ENCODE results near the gene TRAF6.

DNA sequence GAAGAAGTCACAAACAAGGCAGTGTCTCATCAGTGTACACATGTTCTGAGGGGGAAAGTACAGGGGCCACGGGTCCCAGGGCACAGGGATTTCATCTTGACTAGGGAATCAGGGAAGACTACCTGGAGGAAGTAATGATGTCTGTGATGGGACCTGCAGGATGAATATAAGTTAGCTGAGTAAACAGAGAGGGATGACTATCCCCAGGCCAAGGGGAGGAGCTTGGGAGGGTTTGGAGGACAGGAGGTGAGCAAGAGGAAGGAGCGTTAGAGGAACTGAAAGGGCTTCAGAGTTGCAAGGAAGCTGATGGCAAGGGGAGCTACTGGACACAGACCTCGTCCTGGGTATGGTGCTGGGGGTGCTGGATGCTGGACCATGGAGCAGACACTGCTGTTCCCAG lies 56.4 kb downstream of the TRAF6 start:
- TF ChIP-seq, protein P1, sequence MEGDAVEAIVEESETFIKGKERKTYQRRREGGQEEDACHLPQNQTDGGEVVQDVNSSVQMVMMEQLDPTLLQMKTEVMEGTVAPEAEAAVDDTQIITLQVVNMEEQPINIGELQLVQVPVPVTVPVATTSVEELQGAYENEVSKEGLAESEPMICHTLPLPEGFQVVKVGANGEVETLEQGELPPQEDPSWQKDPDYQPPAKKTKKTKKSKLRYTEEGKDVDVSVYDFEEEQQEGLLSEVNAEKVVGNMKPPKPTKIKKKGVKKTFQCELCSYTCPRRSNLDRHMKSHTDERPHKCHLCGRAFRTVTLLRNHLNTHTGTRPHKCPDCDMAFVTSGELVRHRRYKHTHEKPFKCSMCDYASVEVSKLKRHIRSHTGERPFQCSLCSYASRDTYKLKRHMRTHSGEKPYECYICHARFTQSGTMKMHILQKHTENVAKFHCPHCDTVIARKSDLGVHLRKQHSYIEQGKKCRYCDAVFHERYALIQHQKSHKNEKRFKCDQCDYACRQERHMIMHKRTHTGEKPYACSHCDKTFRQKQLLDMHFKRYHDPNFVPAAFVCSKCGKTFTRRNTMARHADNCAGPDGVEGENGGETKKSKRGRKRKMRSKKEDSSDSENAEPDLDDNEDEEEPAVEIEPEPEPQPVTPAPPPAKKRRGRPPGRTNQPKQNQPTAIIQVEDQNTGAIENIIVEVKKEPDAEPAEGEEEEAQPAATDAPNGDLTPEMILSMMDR (conservative IDR thresholded peaks at IDR 0.05; ENCODE audit: low read depth, low read length), result no peak
- TF ChIP-seq EZH2 (IDR thresholded peaks at IDR 0.05; ENCODE audit: low read length, unreplicated experiment), result no peak
- no peak for TF ChIP-seq EZH2phosphoT487 (IDR thresholded peaks at IDR 0.05; ENCODE audit: borderline replicate concordance, low read length)

Measured in PC-3 (cell line).